GM23338 (cell line): Measurements from ENCODE around the gene EMD. TPM values are rescaled to one million over a fixed set of nuclear protein-coding genes. Genes with fewer than 3 reads are reported as not detected.
A peak's percentile ranks its signal among the peaks of the same experiment; 100 is the strongest.

Experiments
- ATAC-seq: fragments of 200-7000 bp; cut with Tn5 transposase; 3 replicates; pipeline ENCODE4 v1.9.1; 2020
- DNase-seq: peaks from one replicate; pipeline ENCODE4 v3.0.0-alpha.2; 2015; ENCODE audit warnings: low spot score
- H2AFZ ChIP-seq: fragments of 200-600 bp; sonication (generic); 2 replicates; pipeline ENCODE4 v1.8.0; 2016; ENCODE audit warnings: antibody characterized with exemption, mild to moderate bottlenecking, moderate library complexity
- H3F3A ChIP-seq: fragments of 200-600 bp; sonication (generic); replicated peaks from 2 replicates; pipeline ENCODE4 v1.8.0; 2017; ENCODE audit warnings: antibody characterized with exemption, mixed run types, low read depth
- H3K27ac ChIP-seq: fragments of 200-600 bp; sonication (generic); 2 replicates; pipeline ENCODE4 v1.6.1; 2016; ENCODE audit warnings: low read depth
- H3K27me3 ChIP-seq: fragments of 200-600 bp; sonication (generic); 2 replicates; pipeline ENCODE4 v1.8.0; 2016; ENCODE audit warnings: mild to moderate bottlenecking, mixed run types, moderate library complexity; ENCODE audit not compliant: insufficient read depth
- H3K36me3 ChIP-seq: fragments of 200-600 bp; sonication (generic); 2 replicates; pipeline ENCODE4 v1.8.0; 2016; ENCODE audit warnings: mild to moderate bottlenecking; ENCODE audit not compliant: insufficient read depth
- H3K4me1 ChIP-seq: fragments of 200-600 bp; sonication (generic); 2 replicates; pipeline ENCODE4 v1.8.0; 2016; ENCODE audit warnings: mild to moderate bottlenecking, moderate library complexity; ENCODE audit not compliant: insufficient read depth
- H3K4me2 ChIP-seq: fragments of 200-600 bp; sonication (generic); 2 replicates; pipeline ENCODE4 v1.7.1; 2017; ENCODE audit warnings: mixed run types
- H3K4me3 ChIP-seq: fragments of 200-600 bp; sonication (generic); 2 replicates; pipeline ENCODE4 v1.6.1; 2016; ENCODE audit warnings: mixed run types
- H3K79me2 ChIP-seq: fragments of 200-600 bp; sonication (generic); replicated peaks from 2 replicates; pipeline ENCODE4 v1.8.0; 2017; ENCODE audit warnings: mild to moderate bottlenecking; ENCODE audit not compliant: insufficient read depth
- H3K9me2 ChIP-seq: fragments of 200-600 bp; sonication (generic); 2 replicates; pipeline ENCODE4 v1.8.0; 2017; ENCODE audit not compliant: insufficient read depth
- H4K20me1 ChIP-seq: fragments of 200-600 bp; sonication (generic); replicated peaks from 2 replicates; pipeline ENCODE4 v1.8.0; 2017; ENCODE audit warnings: mild to moderate bottlenecking; ENCODE audit not compliant: insufficient read depth
- H3K27ac Mint-ChIP-seq: 2 replicates; pipeline ENCODE4 v1.8.0; 2020; ENCODE audit warnings: inconsistent platforms, mild to moderate bottlenecking, moderate library complexity, mixed read lengths
- H3K27me3 Mint-ChIP-seq: 3 replicates; pipeline ENCODE4 v1.8.0; 2022; ENCODE audit warnings: low read depth, mild to moderate bottlenecking, moderate library complexity, mixed read lengths, inconsistent platforms; ENCODE audit not compliant: insufficient read depth, poor library complexity
- H3K36me3 Mint-ChIP-seq: 3 replicates; pipeline ENCODE4 v1.8.0; 2021; ENCODE audit warnings: low read depth, mild to moderate bottlenecking, inconsistent platforms, moderate library complexity, mixed read lengths
- H3K4me1 Mint-ChIP-seq: 3 replicates; pipeline ENCODE4 v1.8.0; 2020; ENCODE audit warnings: mild to moderate bottlenecking, inconsistent platforms, mixed read lengths
- H3K4me3 Mint-ChIP-seq: 3 replicates; pipeline ENCODE4 v1.8.0; 2021; ENCODE audit warnings: moderate library complexity, mild to moderate bottlenecking, inconsistent platforms, mixed read lengths
- H3K9me3 Mint-ChIP-seq: 3 replicates; pipeline ENCODE4 v1.8.0; 2020; ENCODE audit warnings: moderate library complexity, mild to moderate bottlenecking, inconsistent platforms, mixed read lengths
- CREB1 ChIP-seq: fragments of 250-450 bp; sonication (Bioruptor Pico); IDR thresholded peaks from 2 replicates; pipeline ENCODE4 v1.5.0; 2020; ENCODE audit warnings: low read depth, mild to moderate bottlenecking, moderate library complexity
- CTCF ChIP-seq, 2 experiments: fragments of 200-600 bp in 1 of 2; sonication (generic) in 1 of 2; conservative IDR thresholded peaks; 2 replicates each; pipeline versions ENCODE4 v1.5.1 to v1.6.1; 2016 to 2017; ENCODE audit warnings: antibody characterized with exemption in 2 of 2, low read depth in 2 of 2, mild to moderate bottlenecking in 2 of 2, moderate library complexity in 1 of 2
- ETS1 ChIP-seq: IDR thresholded peaks from 2 replicates; pipeline ENCODE4 v1.6.1; 2016; ENCODE audit warnings: antibody characterized with exemption
- EZH2 ChIP-seq: fragments of 200-600 bp; sonication (generic); IDR thresholded peaks from one replicate; pipeline ENCODE4 v1.8.0; 2017; ENCODE audit warnings: antibody characterized with exemption, mild to moderate bottlenecking, low read depth; ENCODE audit not compliant: unreplicated experiment
- EZH2phosphoT487 ChIP-seq: fragments of 200-600 bp; sonication (generic); IDR thresholded peaks from one replicate; pipeline ENCODE4 v1.8.1; 2018; ENCODE audit warnings: antibody characterized with exemption; ENCODE audit not compliant: unreplicated experiment
- JUNB ChIP-seq: IDR thresholded peaks from one replicate; pipeline ENCODE4 v1.6.1; 2016; ENCODE audit warnings: antibody characterized with exemption; ENCODE audit not compliant: unreplicated experiment
- NANOG ChIP-seq: IDR thresholded peaks from 2 replicates; pipeline ENCODE4 v1.6.1; 2016; ENCODE audit warnings: antibody characterized with exemption, borderline replicate concordance
- POLR2AphosphoS5 ChIP-seq: IDR thresholded peaks from 2 replicates; pipeline ENCODE4 v1.6.1; 2016; ENCODE audit warnings: antibody characterized with exemption, low read depth
- REST ChIP-seq: IDR thresholded peaks from one replicate; pipeline ENCODE4 v1.6.1; 2018; ENCODE audit warnings: antibody characterized with exemption; ENCODE audit not compliant: unreplicated experiment
- STAT1 ChIP-seq: IDR thresholded peaks from one replicate; pipeline ENCODE4 v1.6.1; 2016; ENCODE audit warnings: antibody characterized with exemption; ENCODE audit not compliant: unreplicated experiment
- ZNF114 ChIP-seq: fragments of 250-450 bp; sonication (Bioruptor Pico); IDR thresholded peaks from 2 replicates; pipeline ENCODE4 v1.5.0; 2020; ENCODE audit warnings: mild to moderate bottlenecking, moderate library complexity
- ZNF331 ChIP-seq: fragments of 250-450 bp; sonication (Bioruptor Pico); IDR thresholded peaks from 2 replicates; pipeline ENCODE4 v1.5.0; 2020; ENCODE audit warnings: low read depth, mild to moderate bottlenecking, moderate library complexity
- polyA plus RNA-seq: library from polyadenylated mRNA; unstranded; fragments of >200 nt; fragmentation: Nextera tagmentation; extraction: Ambion mirVana; gene quantifications from 2 replicates; pipeline ENCODE4 v1.2.1, GENCODE V29; 2016
- total RNA-seq: library from RNA; depleted of rRNA; stranded (reverse); fragments of >200 nt; shearing (Covaris generic); gene quantifications from 2 replicates; pipeline ENCODE4 v1.2.3, GENCODE V29; 2014

The EMD gene
- total and polyA plus RNA-seq, 2 experiments from 2014 or later: 74.2 to 78.6 TPM

GRCh38 chrX:154401918-154402621 is 23.0 kb downstream of the EMD start (continued):
- no peak for TF ChIP-seq ZNF114 (CRISPR knock-in tag)

- no peak overlapping the region for H3K4me3 ChIP-seq
- no peak overlapping the region for H2AFZ ChIP-seq
- 0 out of 2 replicates have a peak overlapping the region, but pooled peaks have one; percentile 92 for H3K27ac ChIP-seq
- peaks cover 13% of the 10 kb centered on the region; the same call in 2 of the 3 replicates for H3K4me1 Mint-ChIP-seq
- H3K27me3 ChIP-seq: no peaks in the 10 kb centered on the region
- no peaks in the 10 kb centered on the region for H3K9me2 ChIP-seq
- no peak overlapping the region for H3K4me2 ChIP-seq
- H3K36me3 Mint-ChIP-seq: peaks cover 36% of the 10 kb centered on the region
- DNase-seq (no peak), ATAC-seq (peak; percentile 3; the same call in 2 of the 3 replicates)
- no peak overlapping the region for H3K27ac Mint-ChIP-seq
- H3K4me3 Mint-ChIP-seq: no peak overlapping the region
- H3K36me3 ChIP-seq: peaks cover 4% of the 10 kb centered on the region; the same call in 1 of the 2 replicates
- H3K27me3 Mint-ChIP-seq: peaks cover 39% of the 10 kb centered on the region
- peaks cover 21% of the 10 kb centered on the region for H3F3A ChIP-seq
- H4K20me1 ChIP-seq: no peaks in the 10 kb centered on the region
- peaks cover 9% of the 10 kb centered on the region; the same call in 1 of the 3 replicates for H3K9me3 Mint-ChIP-seq
- TF ChIP-seq CREB1 (no peak), REST (no peak), NANOG (no peak), CTCF (conservative IDR thresholded peaks at IDR 0.05; ENCODE audit: low read depth in 2 of 2) (no peak), JUNB (no peak), ETS1 (no peak), EZH2phosphoT487 (no peak), STAT1 (no peak), ZNF331 (CRISPR knock-in tag) (no peak), EZH2 (no peak), POLR2AphosphoS5 (no peak)
- peaks cover 6% of the 10 kb centered on the region; the same call in 1 of the 2 replicates for H3K4me1 ChIP-seq
- H3K79me2 ChIP-seq: peaks cover 17% of the 10 kb centered on the region
Measured at GRCh38 chrX:154402622-154403127, 23.6 kb downstream of the EMD start.
